SK-N-SH (cell line): ENCODE data around the gene PHKA2. TPM values are rescaled to one million over a fixed set of nuclear protein-coding genes. Genes with fewer than 3 reads are reported as not detected.

Source experiments
- CTCF ChIA-PET: fragments of 300-600, 350-600 bp; formaldehyde crosslinking; extraction: SDS; loops from one replicate; lab custom pipeline; 2021; lab: Yijun Ruan, JAX
- POLR2A ChIA-PET: fragments of 350-600 bp; sonication (Branson Sonifier 250); formaldehyde crosslinking; extraction: SDS; loops from one replicate; lab custom pipeline; 2020; ENCODE audit warnings: antibody characterized with exemption, inconsistent platforms; lab: Yijun Ruan, JAX
- DNase-seq: peaks from one replicate; pipeline ENCODE4 v3.0.0; 2012
- H2AFZ ChIP-seq: fragments of 200-600 bp; sonication (generic); 2 replicates; pipeline ENCODE4 v1.8.1; 2016; ENCODE audit warnings: antibody characterized with exemption, mild to moderate bottlenecking, low read depth
- H3F3A ChIP-seq: fragments of 200-600 bp; sonication (generic); replicated peaks from 2 replicates; pipeline ENCODE3; 2016; ENCODE audit warnings: antibody characterized with exemption, mild to moderate bottlenecking; ENCODE audit not compliant: insufficient read depth
- H3K27ac ChIP-seq, 2 experiments: fragments of 200-500 bp in 1 of 2; fragments of 200-600 bp in 1 of 2; sonication (Bioruptor generic) in 1 of 2; sonication (generic), shearing (Covaris generic) in 1 of 2; 2 replicates each; pipeline versions ENCODE4 v1.5.1 to v1.6.1; 2014 to 2016; ENCODE audit warnings: low read depth in 2 of 2, inconsistent platforms in 1 of 2, low read length in 1 of 2, mild to moderate bottlenecking in 1 of 2, mixed read lengths in 1 of 2
- H3K27me3 ChIP-seq: fragments of 200-600 bp; sonication (generic), shearing (Covaris generic); 2 replicates; pipeline ENCODE4 v1.6.1; 2016; ENCODE audit warnings: mixed run types; ENCODE audit not compliant: insufficient read depth
- H3K36me3 ChIP-seq, 2 experiments: fragments of 200-500 bp in 1 of 2; fragments of 200-600 bp in 1 of 2; sonication (Bioruptor generic) in 1 of 2; sonication (generic) in 1 of 2; replicated peaks in 1 of 2; 2 replicates each; pipeline versions ENCODE3 to v1.5.1; 2014 to 2016; ENCODE audit warnings: low read length in 1 of 2, mild to moderate bottlenecking in 1 of 2; ENCODE audit not compliant: insufficient read depth in 2 of 2, control insufficient read depth in 1 of 2
- H3K4me1 ChIP-seq, 2 experiments: fragments of 200-500 bp in 1 of 2; fragments of 200-600 bp in 1 of 2; sonication (Bioruptor generic) in 1 of 2; sonication (generic), shearing (Covaris generic) in 1 of 2; 2 replicates each; pipeline versions ENCODE4 v1.5.1 to v1.6.1; 2014 to 2016; ENCODE audit warnings: low read depth in 1 of 2, low read length in 1 of 2, mixed run types in 1 of 2; ENCODE audit not compliant: insufficient read depth in 2 of 2, control insufficient read depth in 1 of 2
- H3K4me2 ChIP-seq: fragments of 200-600 bp; sonication (generic), shearing (Covaris generic); 2 replicates; pipeline ENCODE4 v1.6.1; 2017; ENCODE audit warnings: mixed run types
- H3K4me3 ChIP-seq, 2 experiments: fragments of 200-500 bp in 1 of 2; fragments of 200-600 bp in 1 of 2; sonication (Bioruptor generic) in 1 of 2; sonication (generic), shearing (Covaris generic) in 1 of 2; 2 replicates each; pipeline versions ENCODE4 v1.5.1 to v1.8.1; 2014 to 2016; ENCODE audit warnings: low read depth in 2 of 2, inconsistent platforms in 1 of 2, low read length in 1 of 2, mild to moderate bottlenecking in 1 of 2, mixed read lengths in 1 of 2, moderate library complexity in 1 of 2
- H3K79me2 ChIP-seq: fragments of 200-600 bp; sonication (generic); 2 replicates; pipeline ENCODE4 v1.8.1; 2017; ENCODE audit warnings: mild to moderate bottlenecking; ENCODE audit not compliant: insufficient read depth
- H3K9ac ChIP-seq: fragments of 200-600 bp; sonication (generic); 2 replicates; pipeline ENCODE4 v1.6.1; 2017; ENCODE audit warnings: mixed run types
- H3K9me2 ChIP-seq: fragments of 200-600 bp; sonication (generic); 2 replicates; pipeline ENCODE4 v1.6.1; 2017; ENCODE audit warnings: mixed run types
- H3K9me3 ChIP-seq: fragments of 200-600 bp; sonication (generic); 2 replicates; pipeline ENCODE4 v1.6.1; 2017; ENCODE audit warnings: mixed run types, mild to moderate bottlenecking, moderate library complexity
- H4K20me1 ChIP-seq: fragments of 200-600 bp; sonication (generic); 2 replicates; pipeline ENCODE4 v1.6.1; 2017; ENCODE audit warnings: mild to moderate bottlenecking, mixed run types; ENCODE audit not compliant: insufficient read depth
- EP300 ChIP-seq, 2 experiments: IDR thresholded peaks; 2 replicates each; pipeline versions ENCODE4 v1.4.0 to v1.6.1; 2012; ENCODE audit warnings: borderline replicate concordance in 1 of 2, low read depth in 1 of 2, low read length in 1 of 2
- FOXJ3 ChIP-seq: sonication (generic); formaldehyde crosslinking; IDR thresholded peaks from 2 replicates; pipeline ENCODE4 v1.5.1; 2020; ENCODE audit warnings: mild to moderate bottlenecking, missing genetic modification reagents
- GABPA ChIP-seq: IDR thresholded peaks from 2 replicates; pipeline ENCODE4 v1.4.0; 2012; ENCODE audit warnings: low read depth, mild to moderate bottlenecking
- NRF1 ChIP-seq: IDR thresholded peaks from 2 replicates; pipeline ENCODE4 v1.6.1; 2012; ENCODE audit warnings: low read depth, mild to moderate bottlenecking, low read length
- POLR2AphosphoS5 ChIP-seq: IDR thresholded peaks from 2 replicates; pipeline ENCODE4 v1.6.1; 2012; ENCODE audit warnings: low read depth, low read length
- RAD21 ChIP-seq: IDR thresholded peaks from 2 replicates; pipeline ENCODE4 v1.6.1; 2012; ENCODE audit warnings: mild to moderate bottlenecking, low read length
- RFX5 ChIP-seq: IDR thresholded peaks from 2 replicates; pipeline ENCODE4 v1.6.1; 2012; ENCODE audit warnings: mild to moderate bottlenecking, improper control_type of control experiment, low read length
- WGBS: methylation state at CpG from one replicate; pipeline ENCODE4 v1.1.6; 2017; ENCODE audit warnings: low lambda C conversion rate; 5-methylcytosine and 5-hydroxymethylcytosine counted together
- polyA plus RNA-seq, 3 experiments: library from polyadenylated mRNA; depleted of rRNA; stranded (reverse); fragments of >200 nt; gene quantifications; 2 replicates each; pipeline ENCODE4 v1.2.3, GENCODE V29; 2012
- TF ChIP-seq, protein P1 (sequence below): IDR thresholded peaks from 2 replicates; pipeline ENCODE4 v1.6.1; 2012; ENCODE audit warnings: mild to moderate bottlenecking, low read depth, low read length, moderate library complexity
- TF ChIP-seq, protein P2 (sequence below): IDR thresholded peaks from 2 replicates; pipeline ENCODE4 v1.4.0; 2012; ENCODE audit warnings: low read depth, borderline replicate concordance
- TF ChIP-seq, protein P3 (sequence below): fragments of 200-600 bp; sonication (generic); IDR thresholded peaks from 2 replicates; pipeline ENCODE4 v1.6.1; 2017; ENCODE audit warnings: antibody characterized with exemption, mild to moderate bottlenecking, moderate library complexity

The PHKA2 gene
- polyA plus RNA-seq, 1 of the 3 experiments (the other 2 are of a cell fraction) = 20.5 TPM

DNA sequence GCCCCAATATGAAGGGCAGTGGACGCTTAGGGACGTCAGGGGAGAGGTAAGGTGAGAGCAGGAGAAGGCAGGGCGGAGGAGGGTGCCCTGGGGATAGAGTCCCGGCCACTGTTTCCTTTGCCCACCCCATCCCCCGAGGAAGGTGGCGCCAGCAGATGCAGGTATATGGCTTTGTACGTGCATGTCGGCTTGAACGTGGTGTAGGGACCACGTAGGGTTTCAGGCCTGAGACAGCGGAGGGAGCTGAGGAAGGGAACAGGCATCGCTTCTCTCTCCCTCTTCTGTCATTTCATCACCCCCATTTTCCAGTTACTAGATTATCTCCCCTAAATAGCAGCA, 97.9 kb downstream of the PHKA2 start:
- H4K20me1 ChIP-seq = no peaks in the 10 kb centered on the region
- no peak overlapping the region for H3K9ac ChIP-seq
- POLR2A ChIA-PET = interaction anchor here (1.0 kb wide), 1 partner anchor 11 kb away, joined by 3 read pairs; no protein-coding TSS in a partner anchor
- H3K4me3 ChIP-seq = no peak overlapping the region
- H3K36me3 ChIP-seq = no peaks in the 10 kb centered on the region
- CTCF ChIA-PET = interaction anchor here (0.8 kb wide), 1 partner anchor 24 kb away, joined by 3 read pairs; no protein-coding TSS in a partner anchor
- peak overlapping the region; percentile 5 to 27; a peak in 2 of 4 replicates for H3K27ac ChIP-seq
- H3K4me2 ChIP-seq = 0 out of 2 replicates have a peak overlapping the region, but pooled peaks have one; percentile 24
- H3K79me2 ChIP-seq = no peaks in the 10 kb centered on the region
- DNase-seq = no peak
- H2AFZ ChIP-seq = no peak overlapping the region; the same call in 1 of the 2 replicates
- TF ChIP-seq, protein P1, sequence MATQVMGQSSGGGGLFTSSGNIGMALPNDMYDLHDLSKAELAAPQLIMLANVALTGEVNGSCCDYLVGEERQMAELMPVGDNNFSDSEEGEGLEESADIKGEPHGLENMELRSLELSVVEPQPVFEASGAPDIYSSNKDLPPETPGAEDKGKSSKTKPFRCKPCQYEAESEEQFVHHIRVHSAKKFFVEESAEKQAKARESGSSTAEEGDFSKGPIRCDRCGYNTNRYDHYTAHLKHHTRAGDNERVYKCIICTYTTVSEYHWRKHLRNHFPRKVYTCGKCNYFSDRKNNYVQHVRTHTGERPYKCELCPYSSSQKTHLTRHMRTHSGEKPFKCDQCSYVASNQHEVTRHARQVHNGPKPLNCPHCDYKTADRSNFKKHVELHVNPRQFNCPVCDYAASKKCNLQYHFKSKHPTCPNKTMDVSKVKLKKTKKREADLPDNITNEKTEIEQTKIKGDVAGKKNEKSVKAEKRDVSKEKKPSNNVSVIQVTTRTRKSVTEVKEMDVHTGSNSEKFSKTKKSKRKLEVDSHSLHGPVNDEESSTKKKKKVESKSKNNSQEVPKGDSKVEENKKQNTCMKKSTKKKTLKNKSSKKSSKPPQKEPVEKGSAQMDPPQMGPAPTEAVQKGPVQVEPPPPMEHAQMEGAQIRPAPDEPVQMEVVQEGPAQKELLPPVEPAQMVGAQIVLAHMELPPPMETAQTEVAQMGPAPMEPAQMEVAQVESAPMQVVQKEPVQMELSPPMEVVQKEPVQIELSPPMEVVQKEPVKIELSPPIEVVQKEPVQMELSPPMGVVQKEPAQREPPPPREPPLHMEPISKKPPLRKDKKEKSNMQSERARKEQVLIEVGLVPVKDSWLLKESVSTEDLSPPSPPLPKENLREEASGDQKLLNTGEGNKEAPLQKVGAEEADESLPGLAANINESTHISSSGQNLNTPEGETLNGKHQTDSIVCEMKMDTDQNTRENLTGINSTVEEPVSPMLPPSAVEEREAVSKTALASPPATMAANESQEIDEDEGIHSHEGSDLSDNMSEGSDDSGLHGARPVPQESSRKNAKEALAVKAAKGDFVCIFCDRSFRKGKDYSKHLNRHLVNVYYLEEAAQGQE = no peak
- TF ChIP-seq, protein P2, sequence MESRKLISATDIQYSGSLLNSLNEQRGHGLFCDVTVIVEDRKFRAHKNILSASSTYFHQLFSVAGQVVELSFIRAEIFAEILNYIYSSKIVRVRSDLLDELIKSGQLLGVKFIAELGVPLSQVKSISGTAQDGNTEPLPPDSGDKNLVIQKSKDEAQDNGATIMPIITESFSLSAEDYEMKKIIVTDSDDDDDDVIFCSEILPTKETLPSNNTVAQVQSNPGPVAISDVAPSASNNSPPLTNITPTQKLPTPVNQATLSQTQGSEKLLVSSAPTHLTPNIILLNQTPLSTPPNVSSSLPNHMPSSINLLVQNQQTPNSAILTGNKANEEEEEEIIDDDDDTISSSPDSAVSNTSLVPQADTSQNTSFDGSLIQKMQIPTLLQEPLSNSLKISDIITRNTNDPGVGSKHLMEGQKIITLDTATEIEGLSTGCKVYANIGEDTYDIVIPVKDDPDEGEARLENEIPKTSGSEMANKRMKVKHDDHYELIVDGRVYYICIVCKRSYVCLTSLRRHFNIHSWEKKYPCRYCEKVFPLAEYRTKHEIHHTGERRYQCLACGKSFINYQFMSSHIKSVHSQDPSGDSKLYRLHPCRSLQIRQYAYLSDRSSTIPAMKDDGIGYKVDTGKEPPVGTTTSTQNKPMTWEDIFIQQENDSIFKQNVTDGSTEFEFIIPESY = no peak
- TF ChIP-seq FOXJ3 (CRISPR knock-in tag) = no peak
- no peak for TF ChIP-seq GABPA
- TF ChIP-seq EP300 (IDR thresholded peaks at IDR 0.05; ENCODE audit: borderline replicate concordance in 1 of 2, low read depth in 1 of 2, low read length in 1 of 2) = no peak
- TF ChIP-seq NRF1 = no peak
- no peak for TF ChIP-seq RAD21
- no peak for TF ChIP-seq POLR2AphosphoS5
- TF ChIP-seq, protein P3, sequence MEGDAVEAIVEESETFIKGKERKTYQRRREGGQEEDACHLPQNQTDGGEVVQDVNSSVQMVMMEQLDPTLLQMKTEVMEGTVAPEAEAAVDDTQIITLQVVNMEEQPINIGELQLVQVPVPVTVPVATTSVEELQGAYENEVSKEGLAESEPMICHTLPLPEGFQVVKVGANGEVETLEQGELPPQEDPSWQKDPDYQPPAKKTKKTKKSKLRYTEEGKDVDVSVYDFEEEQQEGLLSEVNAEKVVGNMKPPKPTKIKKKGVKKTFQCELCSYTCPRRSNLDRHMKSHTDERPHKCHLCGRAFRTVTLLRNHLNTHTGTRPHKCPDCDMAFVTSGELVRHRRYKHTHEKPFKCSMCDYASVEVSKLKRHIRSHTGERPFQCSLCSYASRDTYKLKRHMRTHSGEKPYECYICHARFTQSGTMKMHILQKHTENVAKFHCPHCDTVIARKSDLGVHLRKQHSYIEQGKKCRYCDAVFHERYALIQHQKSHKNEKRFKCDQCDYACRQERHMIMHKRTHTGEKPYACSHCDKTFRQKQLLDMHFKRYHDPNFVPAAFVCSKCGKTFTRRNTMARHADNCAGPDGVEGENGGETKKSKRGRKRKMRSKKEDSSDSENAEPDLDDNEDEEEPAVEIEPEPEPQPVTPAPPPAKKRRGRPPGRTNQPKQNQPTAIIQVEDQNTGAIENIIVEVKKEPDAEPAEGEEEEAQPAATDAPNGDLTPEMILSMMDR = no peak
- no peak for TF ChIP-seq RFX5
- TF ChIP-seq, all 33 proteins: peak for 0
- Histone ChIP-seq H3K9me3 (no peaks in the 10 kb centered on the region), H3K9me2 (no peaks in the 10 kb centered on the region), H3K27me3 (no peaks in the 10 kb centered on the region; the same call in 1 of the 2 replicates), H3F3A (no peaks in the 10 kb centered on the region), H3K4me1 (peaks cover 9 to 19% of the 10 kb centered on the region in 2 experiments; a peak in 2 of 4 replicates)
- WGBS = 60% methylated on average over 6 of the region's 12 CpGs
